ENCODE results near the gene AP5S1. TPM values are rescaled to one million over a fixed set of nuclear protein-coding genes. Genes with fewer than 3 reads are reported as not detected.

AP5S1 gene
- total RNA-seq, 1 experiment from 2014 or later = 18.3 TPM

GRCh38 chr20:3820901-3821727 is 767 bp downstream of the AP5S1 start:
- DNase-seq = no peak
- Histone ChIP-seq H3F3A (ENCODE audit: insufficient read depth, low read depth) (no peaks in the 10 kb centered on the region), H3K9me2 (ENCODE audit: insufficient read depth) (no peaks in the 10 kb centered on the region), H3K79me2 (ENCODE audit: low read depth) (peaks cover 15% of the 10 kb centered on the region), H3K36me3 (ENCODE audit: low read depth) (0 out of 2 replicates have a peak, but pooled peaks cover 8% of the 10 kb centered on the region), H3K4me3 (peak overlapping the region; percentile 66), H3K27ac (peak overlapping the region; percentile 85), H3K9me3 (ENCODE audit: insufficient read depth, low read depth) (no peaks in the 10 kb centered on the region), H4K20me1 (ENCODE audit: insufficient read depth) (no peaks in the 10 kb centered on the region), H3K27me3 (ENCODE audit: insufficient read depth, low read depth) (no peaks in the 10 kb centered on the region), H2AFZ (peak overlapping the region; percentile 76), H3K4me2 (peak overlapping the region; percentile 80), H3K4me1 (replicated peaks; ENCODE audit: insufficient read depth) (peaks cover 6% of the 10 kb centered on the region; the same call in 1 of the 2 replicates)
- BruUV-seq (replicated peaks) = no TSS peak
- TF ChIP-seq EZH2 (IDR thresholded peaks at IDR 0.05; ENCODE audit: low read depth) = no peak
- TF ChIP-seq, protein P1, sequence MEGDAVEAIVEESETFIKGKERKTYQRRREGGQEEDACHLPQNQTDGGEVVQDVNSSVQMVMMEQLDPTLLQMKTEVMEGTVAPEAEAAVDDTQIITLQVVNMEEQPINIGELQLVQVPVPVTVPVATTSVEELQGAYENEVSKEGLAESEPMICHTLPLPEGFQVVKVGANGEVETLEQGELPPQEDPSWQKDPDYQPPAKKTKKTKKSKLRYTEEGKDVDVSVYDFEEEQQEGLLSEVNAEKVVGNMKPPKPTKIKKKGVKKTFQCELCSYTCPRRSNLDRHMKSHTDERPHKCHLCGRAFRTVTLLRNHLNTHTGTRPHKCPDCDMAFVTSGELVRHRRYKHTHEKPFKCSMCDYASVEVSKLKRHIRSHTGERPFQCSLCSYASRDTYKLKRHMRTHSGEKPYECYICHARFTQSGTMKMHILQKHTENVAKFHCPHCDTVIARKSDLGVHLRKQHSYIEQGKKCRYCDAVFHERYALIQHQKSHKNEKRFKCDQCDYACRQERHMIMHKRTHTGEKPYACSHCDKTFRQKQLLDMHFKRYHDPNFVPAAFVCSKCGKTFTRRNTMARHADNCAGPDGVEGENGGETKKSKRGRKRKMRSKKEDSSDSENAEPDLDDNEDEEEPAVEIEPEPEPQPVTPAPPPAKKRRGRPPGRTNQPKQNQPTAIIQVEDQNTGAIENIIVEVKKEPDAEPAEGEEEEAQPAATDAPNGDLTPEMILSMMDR (conservative IDR thresholded peaks at IDR 0.05) = no peak
- intact Hi-C loops (cut with micrococcal nuclease; ENCODE audit: unreplicated experiment) = loop anchor here (1.0 kb wide), 4 partner anchors 25 to 145 kb away; partner anchors contain the start of genes CDC25B, CENPB and MAVS
- ChIA-PET POLR2A (ENCODE audit: unreplicated experiment) (interaction anchor here (0.5 to 0.6 kb wide), 2 partner anchors 59 to 335 kb away, joined by 3 to 8 read pairs; no protein-coding TSS in a partner anchor), CTCF (interaction anchor here (0.6 to 1.1 kb wide), 4 partner anchors 11 to 35 kb away, joined by 3 to 7 read pairs (median 5); partner anchors contain the start of gene CENPB)

- H3K27ac ChIP-seq = no peak overlapping the region
- peaks cover 6% of the 10 kb centered on the region; the same call in 1 of the 2 replicates for H3K4me1 ChIP-seq (replicated peaks; ENCODE audit: insufficient read depth)
These were observed 1.6 kb downstream of the AP5S1 start for GRCh38 chr20:3821996-3822395.

GRCh38 chr20:3823881-3824280 is 3.5 kb downstream of the AP5S1 start:
- POLR2A ChIA-PET (ENCODE audit: unreplicated experiment) = no interaction called here
- H4K20me1 ChIP-seq (ENCODE audit: insufficient read depth) = no peaks in the 10 kb centered on the region

More at GRCh38 chr20:3821996-3822395, 1.6 kb downstream of the AP5S1 start:
- Histone ChIP-seq H3K4me3 (no peak overlapping the region), H3K36me3 (ENCODE audit: low read depth) (0 out of 2 replicates have a peak, but pooled peaks cover 8% of the 10 kb centered on the region), H3K27me3 (ENCODE audit: insufficient read depth, low read depth) (no peaks in the 10 kb centered on the region), H3F3A (ENCODE audit: insufficient read depth, low read depth) (peaks cover 4% of the 10 kb centered on the region; the same call in 1 of the 2 replicates), H3K79me2 (ENCODE audit: low read depth) (peaks cover 15% of the 10 kb centered on the region), H4K20me1 (ENCODE audit: insufficient read depth) (no peaks in the 10 kb centered on the region), H2AFZ (no peak overlapping the region), H3K9me3 (ENCODE audit: insufficient read depth, low read depth) (no peaks in the 10 kb centered on the region), H3K4me2 (no peak overlapping the region), H3K9me2 (ENCODE audit: insufficient read depth) (no peaks in the 10 kb centered on the region)
- TF ChIP-seq EZH2 (IDR thresholded peaks at IDR 0.05; ENCODE audit: low read depth) = no peak
- TF ChIP-seq, protein P1 (conservative IDR thresholded peaks at IDR 0.05) = no peak
- ChIA-PET POLR2A (ENCODE audit: unreplicated experiment) (no interaction called here), CTCF (no interaction called here)
- DNase-seq = no peak
- BruUV-seq (replicated peaks) = no TSS peak
- intact Hi-C loops (cut with micrococcal nuclease; ENCODE audit: unreplicated experiment) = no loop called here

More at GRCh38 chr20:3823881-3824280, 3.5 kb downstream of the AP5S1 start:
- TF ChIP-seq, protein P1 (conservative IDR thresholded peaks at IDR 0.05) = no peak
- no peak for TF ChIP-seq EZH2 (IDR thresholded peaks at IDR 0.05; ENCODE audit: low read depth)
- no TSS peak for BruUV-seq (replicated peaks)
- no peak overlapping the region for H3K4me2 ChIP-seq
- peaks cover 4% of the 10 kb centered on the region; the same call in 1 of the 2 replicates for H3F3A ChIP-seq (ENCODE audit: insufficient read depth, low read depth)
- no peak overlapping the region for H2AFZ ChIP-seq
- 0 out of 2 replicates have a peak, but pooled peaks cover 8% of the 10 kb centered on the region for H3K36me3 ChIP-seq (ENCODE audit: low read depth)
- H3K27ac ChIP-seq = no peak overlapping the region
- peaks cover 6% of the 10 kb centered on the region; the same call in 1 of the 2 replicates for H3K4me1 ChIP-seq (replicated peaks; ENCODE audit: insufficient read depth)
- CTCF ChIA-PET = no interaction called here
- H3K27me3 ChIP-seq (ENCODE audit: insufficient read depth, low read depth) = no peaks in the 10 kb centered on the region
- peaks cover 15% of the 10 kb centered on the region for H3K79me2 ChIP-seq (ENCODE audit: low read depth)
- no peaks in the 10 kb centered on the region for H3K9me2 ChIP-seq (ENCODE audit: insufficient read depth)
- no peaks in the 10 kb centered on the region for H3K9me3 ChIP-seq (ENCODE audit: insufficient read depth, low read depth)
- no peak overlapping the region for H3K4me3 ChIP-seq
- no peak for DNase-seq
- intact Hi-C loops (cut with micrococcal nuclease; ENCODE audit: unreplicated experiment) = no loop called here

Measured in PC-9 (cell line).